ENCODE measurements around the gene CDHR2.

- no peak for TF ChIP-seq CTCF (IDR thresholded peaks at IDR 0.05; ENCODE audit: low read length)
- no peak for TF ChIP-seq EZH2phosphoT487 (IDR thresholded peaks at IDR 0.05; ENCODE audit: low read length)
These were observed 24.2 kb upstream of the CDHR2 start for GRCh38 chr5:176524987-176525386.

Measured in MM.1S (cell line).